Dorsolateral prefrontal cortex (tissue), 118 donors: Measurements from ENCODE around the gene BAG5. TPM values are rescaled to one million over a fixed set of nuclear protein-coding genes. Genes with fewer than 3 reads are reported as not detected.

ENCODE experiments used
- total RNA-seq, 120 experiments: library from RNA; stranded (reverse); gene quantifications; one replicate each; pipeline versions ENCODE4 v1.2.3 to v1.2.4, GENCODE V29; 2022

Gene BAG5
- total RNA-seq, 120 experiments from 2014 or later = 25.3 to 45.6 (median 35.3) TPM

Other genes with a start within 250 kb of the BAG5 start
- gene EIF5, start 228.4 kb downstream of the BAG5 start, total RNA-seq = 100 to 1,000 TPM; 176 to 436 (median 299) TPM
- 100 to 1,000 TPM; 106 to 189 (median 135) TPM for gene MARK3, start 177.2 kb downstream of the BAG5 start, total RNA-seq
- gene CKB, start 39.8 kb downstream of the BAG5 start, total RNA-seq = 1,000 to 10,000 TPM; 1,109 to 2,418 (median 1,592) TPM
- 10 to 100 TPM in 119 of 120 experiments, 1 to 10 TPM in 1; 9.8 to 20.3 (median 14.3) TPM for gene TRMT61A, start 33.5 kb downstream of the BAG5 start, total RNA-seq
- gene COA8, start 303 bp upstream of the BAG5 start, total RNA-seq = 10 to 100 TPM; 21.7 to 47.0 (median 35.6) TPM
- 100 to 1,000 TPM; 362 to 692 (median 542) TPM for gene KLC1, start 66.6 kb upstream of the BAG5 start, total RNA-seq
- gene XRCC3, start 152.8 kb upstream of the BAG5 start, total RNA-seq = 10 to 100 TPM in 58 of 120 experiments, 1 to 10 TPM in 62; 4.7 to 19.1 (median 9.9) TPM
- gene ZFYVE21, start 153.2 kb upstream of the BAG5 start, total RNA-seq = 100 to 1,000 TPM in 87 of 120 experiments, 10 to 100 TPM in 33; 71.0 to 188 (median 111) TPM